ENCODE data around the gene RMND5B. TPM values are rescaled to one million over a fixed set of nuclear protein-coding genes. Genes with fewer than 3 reads are reported as not detected.
A peak's percentile ranks its signal among the peaks of the same experiment; 100 is the strongest.

The RMND5B gene
- total RNA-seq, 2 donors from 2014 or later, result 29.2 to 29.9 TPM

DNA sequence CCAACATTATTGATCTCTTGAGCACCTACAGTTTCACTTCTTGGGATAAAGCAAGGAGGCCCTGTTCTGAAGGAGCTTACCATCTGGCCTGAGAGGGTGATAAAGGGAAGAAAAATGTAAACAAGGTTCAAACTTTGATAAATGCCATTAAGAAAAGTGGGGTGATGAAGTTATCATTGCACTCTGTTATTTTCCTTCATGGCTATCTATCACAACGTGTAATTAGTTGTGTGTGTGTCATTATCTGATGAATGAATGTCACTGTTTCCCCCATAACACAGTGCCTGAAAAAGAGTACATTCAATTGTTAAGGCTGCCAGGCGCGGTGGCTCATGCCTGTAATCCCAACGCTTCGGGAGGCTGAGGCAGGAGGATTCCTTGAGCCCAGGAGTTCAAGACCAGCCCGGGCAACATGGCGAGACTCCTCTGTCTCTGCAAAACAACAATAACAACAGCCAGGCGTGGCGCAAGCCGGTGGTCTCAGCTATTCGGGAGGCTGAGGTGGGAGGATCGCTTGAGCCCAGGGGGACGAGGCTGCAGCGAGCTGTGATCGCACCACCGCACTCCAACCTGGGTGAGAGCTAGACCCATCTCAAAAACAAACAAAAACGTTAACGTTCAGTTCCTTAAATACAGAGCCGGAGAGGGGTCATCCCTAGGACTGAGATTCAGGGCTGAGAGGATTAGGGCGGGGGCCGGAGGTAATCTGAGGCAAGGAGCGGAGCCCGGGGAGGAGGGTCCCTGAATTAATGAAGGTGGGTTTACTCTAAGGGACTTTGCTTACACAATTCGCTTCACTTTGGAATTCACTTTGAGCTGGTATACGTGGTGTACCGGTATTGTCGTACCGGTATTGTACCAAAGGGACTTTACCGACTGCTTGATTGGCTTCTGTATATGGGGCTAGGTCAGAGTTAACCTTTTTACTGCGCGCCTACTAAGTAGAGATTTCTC lies 22.0 kb downstream of the RMND5B start:
- no peak for DNase-seq (ENCODE audit: low spot score)
- intact Hi-C loops (cut with DNase I), result no loop called here

GRCh38 chr5:178153530-178154340 lies 22.9 kb downstream of the RMND5B start, which contains the start of gene NHP2:
NHP2 (minus strand) TSS chr5:178153885; CDS start chr5:178153817, 68 bp downstream.
- DNase-seq (ENCODE audit: low spot score), result peak; percentile 99
- intact Hi-C loops (cut with DNase I), result no loop called here

- intact Hi-C loops (cut with DNase I), result no loop called here
These were observed 24.3 kb downstream of the RMND5B start for GRCh38 chr5:178155065-178155464.

GRCh38 chr5:178160176-178160575 lies 29.4 kb downstream of the RMND5B start:
- no peak for DNase-seq (ENCODE audit: low spot score)
- intact Hi-C loops (cut with DNase I), result loop anchor here (5.0 kb wide), 1 partner anchor 83 kb away; no protein-coding TSS in a partner anchor

More at GRCh38 chr5:178155065-178155464, 24.3 kb downstream of the RMND5B start:
- no peak for DNase-seq (ENCODE audit: low spot score)

DNA sequence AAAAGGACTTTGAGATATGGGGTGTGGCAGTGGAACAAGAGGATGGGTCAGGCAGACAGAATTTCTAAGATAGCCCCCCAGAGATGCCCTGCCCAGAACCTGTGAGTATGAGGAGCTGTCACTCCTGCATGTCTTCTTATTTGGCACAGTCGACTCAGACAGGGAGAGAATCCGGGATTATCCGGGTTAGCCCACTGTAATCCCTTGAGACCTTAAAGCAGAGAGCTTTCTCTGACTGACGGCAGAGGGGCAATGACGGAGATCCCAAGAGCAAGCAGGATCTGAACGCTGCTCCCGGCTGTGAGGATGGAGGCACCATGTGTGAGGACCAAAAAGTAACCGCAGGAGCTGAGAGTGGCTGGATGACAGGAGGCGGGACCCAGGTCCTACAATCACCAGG lies 31.7 kb downstream of the RMND5B start:
- no peak for DNase-seq (ENCODE audit: low spot score)
- intact Hi-C loops (cut with DNase I), result loop anchor here (5.0 kb wide), 1 partner anchor 85 kb away; no protein-coding TSS in a partner anchor

DNA sequence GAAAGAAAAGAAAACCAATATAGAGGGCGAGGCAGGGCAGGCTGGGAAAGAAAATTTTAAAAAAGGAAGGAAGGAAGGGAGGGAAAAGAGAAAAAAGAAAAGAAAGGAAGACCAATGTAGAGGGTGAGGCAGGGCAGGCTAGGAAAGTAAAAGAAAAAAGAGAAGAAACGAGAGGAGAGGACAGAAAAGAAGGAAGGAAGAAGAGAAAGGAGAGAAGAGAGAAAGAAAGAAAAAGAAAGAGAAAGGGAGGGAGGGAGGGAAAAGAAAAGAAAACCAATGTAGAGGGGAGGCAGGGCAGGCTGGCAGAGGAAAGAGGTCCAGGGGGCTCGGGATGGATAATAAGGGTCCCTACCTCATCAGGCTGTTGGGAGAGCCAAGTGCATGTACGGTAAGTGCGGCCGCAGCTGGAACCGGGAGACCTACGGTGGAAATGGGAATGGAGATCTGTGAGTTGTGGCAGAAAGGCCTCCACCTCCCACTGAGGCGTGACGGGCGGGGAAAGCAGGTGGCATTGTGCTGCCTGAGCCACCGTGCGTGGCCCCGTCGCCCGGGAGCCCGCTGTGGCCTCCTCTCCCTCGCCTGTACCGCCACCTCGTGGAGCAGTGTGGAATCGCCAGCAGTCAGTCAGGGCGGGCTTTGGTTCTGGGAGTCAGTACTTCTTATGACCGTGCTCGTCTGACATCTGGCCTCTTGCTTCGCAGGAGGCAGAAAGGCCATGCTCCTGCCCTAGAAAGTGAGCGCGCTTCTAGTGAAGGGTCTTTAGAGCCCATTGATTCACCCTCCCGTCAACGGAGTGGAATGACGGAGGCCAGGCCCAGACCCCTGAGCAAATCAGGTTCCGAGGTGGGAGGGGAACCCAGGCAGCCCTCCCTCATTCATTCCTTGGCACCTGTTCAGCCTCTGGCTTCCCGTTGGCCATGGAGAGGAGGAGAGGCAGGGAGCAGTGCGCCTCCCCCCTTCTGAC lies 33.2 kb downstream of the RMND5B start:
- peak; percentile 95 for DNase-seq (ENCODE audit: low spot score)
- intact Hi-C loops (cut with DNase I), result loop anchor here (5.0 kb wide), 1 partner anchor 87 kb away; no protein-coding TSS in a partner anchor

- intact Hi-C loops (cut with DNase I), result no loop called here
- no peak for DNase-seq (ENCODE audit: low spot score)
These were observed 34.8 kb downstream of the RMND5B start for GRCh38 chr5:178165581-178165980.

- DNase-seq (ENCODE audit: low spot score), result no peak
- intact Hi-C loops (cut with DNase I), result no loop called here
These were observed 39.6 kb downstream of the RMND5B start for GRCh38 chr5:178170455-178170854.

- DNase-seq (ENCODE audit: low spot score), result no peak
- intact Hi-C loops (cut with DNase I), result no loop called here
These were observed 43.6 kb downstream of the RMND5B start for GRCh38 chr5:178174456-178174855.

- no peak for DNase-seq (ENCODE audit: low spot score)
- intact Hi-C loops (cut with DNase I), result no loop called here
These were observed 46.0 kb downstream of the RMND5B start for GRCh38 chr5:178176791-178177190.

DNA sequence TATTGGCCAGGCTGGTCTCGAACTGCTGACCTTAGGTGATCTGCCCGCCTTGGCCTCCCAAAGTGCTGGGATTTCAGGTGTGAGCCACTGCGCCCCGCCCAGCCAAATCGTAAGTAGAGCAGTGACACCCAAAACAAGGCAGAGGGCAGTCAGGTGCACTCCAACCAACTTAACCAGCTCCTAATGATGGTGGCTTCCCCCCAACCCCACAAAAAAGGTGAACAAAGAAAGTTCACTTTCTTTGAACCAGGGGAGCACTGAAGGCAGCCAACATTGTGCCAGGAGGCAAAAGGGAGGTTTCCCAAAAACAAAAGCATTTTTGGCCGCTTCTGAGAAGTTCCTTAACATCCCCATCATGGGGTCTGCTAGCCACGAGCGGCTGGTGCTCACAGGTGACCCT lies 46.8 kb downstream of the RMND5B start:
- no peak for DNase-seq (ENCODE audit: low spot score)
- intact Hi-C loops (cut with DNase I), result no loop called here

GRCh38 chr5:178180141-178180863 lies 49.5 kb downstream of the RMND5B start:
- DNase-seq (ENCODE audit: low spot score), result no peak
- intact Hi-C loops (cut with DNase I), result no loop called here

DNA sequence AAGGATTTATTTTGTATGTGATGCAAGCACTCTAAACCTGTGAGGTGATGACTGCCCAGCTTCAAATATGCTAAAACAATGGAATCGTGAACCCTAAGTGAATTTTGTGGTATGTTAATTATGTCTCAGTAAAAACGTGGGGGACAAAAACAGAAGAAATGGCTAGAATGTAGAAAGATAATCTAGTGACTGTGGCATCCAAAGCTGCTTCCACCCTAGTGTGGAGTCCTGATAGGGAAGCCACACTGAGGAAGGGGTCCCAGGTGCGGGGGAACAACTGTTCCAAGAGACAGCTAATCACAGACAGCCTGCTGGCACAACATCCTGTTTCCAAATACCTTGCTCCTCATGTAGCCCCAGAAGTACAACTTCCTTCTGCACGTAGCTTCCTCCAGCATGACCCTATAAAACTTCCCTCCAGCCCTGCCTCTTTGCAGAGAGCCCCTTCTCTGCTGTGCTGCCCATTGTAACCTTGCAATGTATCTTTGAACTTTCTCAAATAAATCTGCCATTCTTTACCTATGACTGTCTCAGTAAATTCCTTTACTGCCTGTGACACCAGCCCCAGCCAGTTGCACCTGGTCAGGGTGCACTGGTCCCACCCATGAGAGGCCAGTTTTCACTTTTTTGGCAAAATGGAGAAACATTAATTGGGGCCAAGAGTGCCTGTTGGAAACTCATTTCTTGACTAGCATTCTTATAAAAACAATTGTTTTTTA lies 51.5 kb downstream of the RMND5B start:
- DNase-seq (ENCODE audit: low spot score), result no peak
- intact Hi-C loops (cut with DNase I), result no loop called here

DNA sequence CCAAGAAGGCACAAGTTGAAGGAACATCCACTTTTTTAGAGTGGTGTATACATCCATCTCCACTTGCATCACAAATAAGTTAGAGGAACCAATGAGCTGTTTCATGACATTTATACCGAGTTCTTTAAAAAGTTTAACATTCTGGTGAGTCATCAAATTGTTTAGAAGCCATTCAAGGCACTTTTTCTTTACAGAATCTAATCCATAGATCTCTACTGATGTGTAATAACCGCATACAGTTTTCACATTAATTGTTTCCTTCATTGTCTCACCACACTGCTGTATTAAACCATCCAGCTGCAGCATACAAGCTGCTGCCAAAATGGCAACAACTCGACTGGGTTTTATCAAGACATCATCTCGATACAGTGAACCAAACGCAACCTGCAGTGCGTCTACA lies 55.6 kb downstream of the RMND5B start:
- intact Hi-C loops (cut with DNase I), result no loop called here

GRCh38 chr5:178187014-178187413 lies 56.2 kb downstream of the RMND5B start, which contains the start of gene GMCL2:
GMCL2 (minus strand) TSS chr5:178187371; CDS start chr5:178187299, 72 bp downstream.
- no peak for DNase-seq (ENCODE audit: low spot score)
- intact Hi-C loops (cut with DNase I), result no loop called here

More for the DNA sequence above, 55.6 kb downstream of the RMND5B start:
- no peak for DNase-seq (ENCODE audit: low spot score)

DNA sequence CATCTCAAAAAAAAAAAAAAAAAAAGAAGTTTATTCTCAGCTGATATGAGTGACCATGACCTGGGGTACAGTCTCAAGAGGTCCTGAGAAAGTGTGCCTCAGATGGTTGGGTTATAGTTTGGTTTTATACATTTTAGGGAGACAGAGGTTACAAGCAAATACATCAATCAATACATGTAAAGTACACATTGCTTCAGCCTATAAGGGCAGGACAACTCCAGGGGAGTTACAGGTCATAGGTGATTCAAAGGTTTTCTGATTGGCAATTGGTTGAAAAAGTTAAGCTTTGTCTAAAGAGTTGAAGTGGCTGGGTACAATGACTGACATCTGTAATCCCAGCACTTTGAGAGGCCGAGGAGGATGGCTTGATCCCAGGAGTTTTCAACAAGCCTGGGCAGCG lies 58.6 kb downstream of the RMND5B start:
- intact Hi-C loops (cut with DNase I), result no loop called here
- no peak for DNase-seq (ENCODE audit: low spot score)

- intact Hi-C loops (cut with DNase I), result no loop called here
- DNase-seq (ENCODE audit: low spot score), result no peak
These were observed 60.8 kb downstream of the RMND5B start for GRCh38 chr5:178191661-178192060.
